ENCODE measurements around the gene LRPPRC. TPM values are rescaled to one million over a fixed set of nuclear protein-coding genes. Genes with fewer than 3 reads are reported as not detected.

The LRPPRC gene
- total RNA-seq, 1 donor from 2014 or later, result 214 TPM

DNA sequence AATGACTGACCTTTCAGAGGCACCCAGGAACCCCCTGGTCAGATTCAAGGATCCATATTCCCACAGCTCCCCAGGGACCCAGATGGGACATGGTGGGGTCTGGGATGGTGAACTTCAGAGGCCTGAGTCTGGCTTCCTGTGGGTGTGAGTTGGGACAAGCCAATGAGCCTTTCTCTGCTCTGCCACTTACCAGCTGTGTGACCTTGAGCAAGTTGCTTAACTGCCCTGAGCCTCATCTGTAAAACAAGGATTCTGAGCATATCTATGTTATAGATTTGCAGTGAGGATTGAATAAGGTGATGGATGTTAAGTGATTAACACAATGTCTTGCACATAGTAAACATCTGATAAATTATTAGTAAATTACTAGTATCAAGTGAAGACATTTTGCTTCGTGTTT is 150.6 kb downstream of the LRPPRC start:
- no peak overlapping the region for H3K4me2 ChIP-seq
- TF ChIP-seq CTCF (IDR thresholded peaks at IDR 0.05) (no peak), EZH2phosphoT487 (IDR thresholded peaks at IDR 0.05) (no peak), EZH2 (IDR thresholded peaks at IDR 0.05) (no peak)
- H3K9me3 ChIP-seq (ENCODE audit: low read depth), result no peaks in the 10 kb centered on the region
- no peak for DNase-seq (ENCODE audit: low spot score)
- Mint-ChIP-seq H3K27me3 (ENCODE audit: insufficient read depth, low read depth) (no peaks in the 10 kb centered on the region), H3K4me1 (peaks cover 5% of the 10 kb centered on the region), H3K36me3 (no peaks in the 10 kb centered on the region), H3K27ac (no peak overlapping the region), H3K9me3 (no peaks in the 10 kb centered on the region), H3K4me3 (no peak overlapping the region)
- H3F3A ChIP-seq (ENCODE audit: low read depth), result no peaks in the 10 kb centered on the region
- no peaks in the 10 kb centered on the region for H3K79me2 ChIP-seq (ENCODE audit: low read depth)
- no peak overlapping the region for H2AFZ ChIP-seq (replicated peaks)
- H3K9ac ChIP-seq, result no peak overlapping the region
- no peak overlapping the region for H3K27ac ChIP-seq
- no peaks in the 10 kb centered on the region for H3K4me1 ChIP-seq
- no peaks in the 10 kb centered on the region for H3K36me3 ChIP-seq
- no peaks in the 10 kb centered on the region for H4K20me1 ChIP-seq (ENCODE audit: low read depth)
- no peaks in the 10 kb centered on the region for H3K27me3 ChIP-seq
- no peak overlapping the region for H3K4me3 ChIP-seq

GRCh38 chr2:43842866-43843226 is 152.9 kb downstream of the LRPPRC start:
- no peak overlapping the region for H3K9ac ChIP-seq
- Mint-ChIP-seq H3K27ac (no peak overlapping the region), H3K4me1 (peaks cover 10% of the 10 kb centered on the region), H3K4me3 (no peak overlapping the region), H3K36me3 (no peaks in the 10 kb centered on the region), H3K27me3 (ENCODE audit: insufficient read depth, low read depth) (no peaks in the 10 kb centered on the region), H3K9me3 (no peaks in the 10 kb centered on the region)
- H3K4me3 ChIP-seq, result no peak overlapping the region
- H3K9me3 ChIP-seq (ENCODE audit: low read depth), result no peaks in the 10 kb centered on the region
- DNase-seq (ENCODE audit: low spot score), result no peak
- H3K4me2 ChIP-seq, result no peak overlapping the region
- no peaks in the 10 kb centered on the region for H3F3A ChIP-seq (ENCODE audit: low read depth)
- H3K27me3 ChIP-seq, result no peaks in the 10 kb centered on the region
- H3K36me3 ChIP-seq, result no peaks in the 10 kb centered on the region
- no peaks in the 10 kb centered on the region for H3K4me1 ChIP-seq
- H3K79me2 ChIP-seq (ENCODE audit: low read depth), result no peaks in the 10 kb centered on the region
- H3K27ac ChIP-seq, result no peak overlapping the region
- H2AFZ ChIP-seq (replicated peaks), result no peak overlapping the region
- no peak for TF ChIP-seq EZH2 (IDR thresholded peaks at IDR 0.05)
- TF ChIP-seq CTCF (IDR thresholded peaks at IDR 0.05), result no peak
- H4K20me1 ChIP-seq (ENCODE audit: low read depth), result no peaks in the 10 kb centered on the region

GRCh38 chr2:43841949-43842865 is 153.6 kb downstream of the LRPPRC start:
- H3K4me1 Mint-ChIP-seq, result peaks cover 10% of the 10 kb centered on the region
- Histone ChIP-seq H3K27me3 (no peaks in the 10 kb centered on the region), H3K4me3 (no peak overlapping the region), H3K27ac (no peak overlapping the region), H3K79me2 (ENCODE audit: low read depth) (no peaks in the 10 kb centered on the region), H3K36me3 (no peaks in the 10 kb centered on the region), H3K9me3 (ENCODE audit: low read depth) (no peaks in the 10 kb centered on the region), H3K4me2 (no peak overlapping the region), H3K4me1 (no peaks in the 10 kb centered on the region), H4K20me1 (ENCODE audit: low read depth) (no peaks in the 10 kb centered on the region), H2AFZ (replicated peaks) (no peak overlapping the region), H3F3A (ENCODE audit: low read depth) (no peaks in the 10 kb centered on the region), H3K9ac (no peak overlapping the region)
- H3K9me3 Mint-ChIP-seq, result no peaks in the 10 kb centered on the region
- H3K36me3 Mint-ChIP-seq, result no peaks in the 10 kb centered on the region
- no peaks in the 10 kb centered on the region for H3K27me3 Mint-ChIP-seq (ENCODE audit: insufficient read depth, low read depth)
- DNase-seq (ENCODE audit: low spot score), result no peak
- no peak overlapping the region for H3K4me3 Mint-ChIP-seq
- H3K27ac Mint-ChIP-seq, result no peak overlapping the region
- TF ChIP-seq CTCF (IDR thresholded peaks at IDR 0.05) (no peak), EZH2 (IDR thresholded peaks at IDR 0.05) (no peak), EZH2phosphoT487 (IDR thresholded peaks at IDR 0.05) (no peak)

Measured in neural progenitor cell (in vitro differentiated cells).